Fibroblast of upper back skin (primary cell): ENCODE measurements around the gene RCCD1.
"Not testable (repeated sequence)": the region's sequence is repeated elsewhere in the genome, so short reads cannot be mapped to it uniquely, and the experiment has no call there.

ENCODE experiments used
- DNase-seq: peaks from one replicate; pipeline ENCODE4 v3.0.0-alpha.2; 2013

RCCD1 gene

GRCh38 chr15:90918034-90918788 lies 36.5 kb upstream of the RCCD1 start:
- no peak for DNase-seq

- no peak for DNase-seq
Observed at GRCh38 chr15:90918835-90919234, 35.8 kb upstream of the RCCD1 start.

- no peak for DNase-seq
Observed at GRCh38 chr15:90921887-90922286, 32.8 kb upstream of the RCCD1 start.

- DNase-seq = not testable (repeated sequence)
Observed at GRCh38 chr15:90922712-90923322, 31.9 kb upstream of the RCCD1 start.

- no peak for DNase-seq
Observed at GRCh38 chr15:90924375-90924774, 30.3 kb upstream of the RCCD1 start.

GRCh38 chr15:90926766-90927165 lies 27.9 kb upstream of the RCCD1 start:
- DNase-seq = not testable (repeated sequence)

GRCh38 chr15:90928106-90928505 lies 26.6 kb upstream of the RCCD1 start:
- not testable (repeated sequence) for DNase-seq

- DNase-seq = no peak
Observed at GRCh38 chr15:90929246-90930019, 25.3 kb upstream of the RCCD1 start.

GRCh38 chr15:90930861-90931574 lies 23.7 kb upstream of the RCCD1 start:
- no peak for DNase-seq

- DNase-seq = no peak
Observed at GRCh38 chr15:90931575-90931827, 23.2 kb upstream of the RCCD1 start.

GRCh38 chr15:90931828-90932659 lies 22.6 kb upstream of the RCCD1 start, which contains the start of gene HDDC3:
Gene HDDC3 (minus strand): TSS chr15:90932549. CDS start chr15:90932540, 9 bp downstream.
- peak; percentile 78 for DNase-seq

- no peak for DNase-seq
Observed at GRCh38 chr15:90932660-90932991, 22.1 kb upstream of the RCCD1 start.

- no peak for DNase-seq
Observed at GRCh38 chr15:90933301-90933700, 21.4 kb upstream of the RCCD1 start.

- peak; percentile 80 for DNase-seq
Observed at GRCh38 chr15:90934256-90934948, 20.3 kb upstream of the RCCD1 start.

GRCh38 chr15:90934949-90935751 lies 19.5 kb upstream of the RCCD1 start, which contains the start of gene UNC45A:
Gene UNC45A (plus strand): TSS chr15:90935285. CDS start chr15:90935325, 40 bp downstream.
- peak; percentile 81 for DNase-seq

GRCh38 chr15:90936823-90937222 lies 17.9 kb upstream of the RCCD1 start:
- DNase-seq = no peak

- DNase-seq = no peak
Observed at GRCh38 chr15:90938261-90938660, 16.4 kb upstream of the RCCD1 start.

- DNase-seq = no peak
Observed at GRCh38 chr15:90939756-90940155, 14.9 kb upstream of the RCCD1 start.

- no peak for DNase-seq
Observed at GRCh38 chr15:90941038-90941437, 13.6 kb upstream of the RCCD1 start.

- no peak for DNase-seq
Observed at GRCh38 chr15:90942354-90943120, 12.1 kb upstream of the RCCD1 start.
